ENCODE results near the gene CSRNP3. TPM values are rescaled to one million over a fixed set of nuclear protein-coding genes. Genes with fewer than 3 reads are reported as not detected.

CSRNP3 gene
- total RNA-seq, 4 donors from 2014 or later: 0.37 to 11.1 (median 3.2) TPM

DNA sequence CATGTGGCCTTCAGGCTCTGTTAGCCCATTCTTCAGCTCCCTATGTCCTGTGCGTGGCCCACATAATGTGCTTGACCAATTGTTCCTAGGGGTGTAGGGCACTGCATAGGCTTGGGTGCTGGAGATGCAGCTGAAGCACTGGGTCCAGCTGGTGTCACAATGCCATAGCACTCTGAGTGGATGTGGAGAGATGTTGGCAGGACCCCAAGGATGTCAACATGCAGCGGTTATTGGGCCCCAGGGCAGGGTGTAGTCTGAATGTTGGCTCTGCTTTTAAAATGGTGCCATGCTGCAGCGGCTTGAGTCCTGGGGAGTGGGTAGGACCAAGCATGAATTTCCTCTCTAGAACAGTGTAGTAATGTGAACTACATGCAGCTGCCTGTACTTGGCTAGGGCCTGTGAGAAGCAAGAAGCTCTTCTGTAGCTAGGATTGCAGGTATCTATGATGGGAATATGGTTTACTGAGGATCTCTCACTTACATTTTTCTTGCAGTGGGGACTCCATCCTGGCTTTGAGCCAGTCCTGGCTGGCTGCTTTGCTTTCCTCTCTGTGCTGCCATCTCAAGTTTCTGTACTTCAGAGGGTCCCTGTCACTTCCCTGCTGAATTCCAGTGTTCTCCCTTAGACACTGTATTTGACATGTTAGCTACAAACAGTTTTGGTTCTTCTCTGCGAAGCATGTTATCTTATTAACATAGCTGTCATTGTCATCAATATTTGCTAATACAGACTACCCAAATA is 148.4 kb downstream of the CSRNP3 start:
- no peak for TF ChIP-seq POLR2A (IDR thresholded peaks at IDR 0.05)
- no peak for TF ChIP-seq EP300 (IDR thresholded peaks at IDR 0.05; ENCODE audit: low read depth)
- no peak for TF ChIP-seq POLR2AphosphoS5 (IDR thresholded peaks at IDR 0.05)
- TF ChIP-seq CTCF (IDR thresholded peaks at IDR 0.05): no peak
- no peak overlapping the region for H3K4me3 ChIP-seq
- H3K27me3 ChIP-seq: no peaks in the 10 kb centered on the region
- in situ Hi-C loops (cut with MboI; ENCODE audit: low pct_ligation_motif_present in 1 of 4, low pct_unique_long_range_greater_than_20kb in 1 of 4, low sequenced_read_pairs in 3 of 4): no loop called here
- WGBS, 2 donors (ENCODE audit: low coverage in 1 of 2): 93 to 100% methylated on average over 1 to 4 of the region's 4 CpGs
- H3K36me3 ChIP-seq: no peaks in the 10 kb centered on the region
- H3K27ac ChIP-seq: no peak overlapping the region
- no peaks in the 10 kb centered on the region for H3K9me3 ChIP-seq
- peaks cover 0 to 6% (median 0%) of the 10 kb centered on the region in 4 donors for H3K4me1 ChIP-seq
- intact Hi-C loops (cut with DNase I; ENCODE audit: low total_unique reads): no loop called here
- no peak for DNase-seq

DNA sequence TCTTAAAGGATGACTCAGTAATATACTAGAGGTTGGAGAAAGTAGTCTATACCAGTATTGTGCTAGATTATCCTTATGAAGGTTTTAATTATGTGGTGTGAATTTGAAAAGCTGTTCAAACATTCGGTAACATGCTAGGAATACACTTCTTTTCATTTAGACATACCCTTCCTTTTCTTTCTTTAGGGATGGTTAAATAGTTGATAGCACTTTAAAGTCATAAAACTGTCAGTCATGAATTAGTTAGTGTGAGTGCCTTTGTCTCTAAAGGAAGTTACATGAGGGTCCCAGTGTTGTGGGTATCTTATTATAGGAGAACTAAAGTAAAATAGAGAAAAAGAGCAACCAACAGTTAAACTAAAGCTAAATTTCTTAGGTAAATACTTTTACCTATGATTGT is 149.3 kb downstream of the CSRNP3 start:
- H3K4me3 ChIP-seq: no peak overlapping the region

DNA sequence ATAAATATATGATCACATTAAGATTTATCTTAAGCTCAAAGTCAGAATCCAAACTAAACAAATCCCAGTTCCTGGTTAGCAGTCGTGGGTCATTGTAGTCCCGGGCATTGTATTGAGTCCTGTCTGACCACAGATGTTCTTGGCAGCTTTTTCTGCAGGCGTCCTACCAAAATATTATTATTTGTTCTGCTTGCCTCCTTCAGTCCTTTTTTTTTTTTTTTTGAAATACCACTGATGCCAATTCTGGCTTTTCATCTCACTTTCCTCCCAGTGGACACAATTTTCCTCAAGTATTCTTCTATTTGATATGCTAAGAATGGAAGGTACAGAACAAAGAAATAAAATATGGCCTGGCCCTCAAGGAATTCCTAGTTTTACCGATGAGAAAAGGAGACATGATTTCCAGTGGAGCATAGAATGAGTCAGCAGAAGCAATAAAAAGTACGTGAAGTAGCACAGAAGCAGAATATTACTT is 151.6 kb downstream of the CSRNP3 start:
- Histone ChIP-seq H3K4me1 (peaks cover 0 to 6% (median 0%) of the 10 kb centered on the region in 4 donors), H3K4me3 (no peak overlapping the region), H3K36me3 (no peaks in the 10 kb centered on the region), H3K27me3 (no peaks in the 10 kb centered on the region), H3K27ac (no peak overlapping the region), H3K9me3 (no peaks in the 10 kb centered on the region)
- WGBS, 2 donors (ENCODE audit: low coverage in 1 of 2): 34 to 50% methylated on average over 5 of the region's 5 CpGs
- in situ Hi-C loops (cut with MboI; ENCODE audit: low pct_ligation_motif_present in 1 of 4, low pct_unique_long_range_greater_than_20kb in 1 of 4, low sequenced_read_pairs in 3 of 4) (no loop called here), intact Hi-C loops (cut with DNase I; ENCODE audit: low total_unique reads) (no loop called here)
- TF ChIP-seq EP300 (IDR thresholded peaks at IDR 0.05; ENCODE audit: low read depth): no peak
- TF ChIP-seq CTCF (IDR thresholded peaks at IDR 0.05): no peak
- TF ChIP-seq POLR2A (IDR thresholded peaks at IDR 0.05): no peak
- TF ChIP-seq POLR2AphosphoS5 (IDR thresholded peaks at IDR 0.05): no peak
- DNase-seq: no peak

More for the DNA sequence above, 149.3 kb downstream of the CSRNP3 start:
- in situ Hi-C loops (cut with MboI; ENCODE audit: low pct_ligation_motif_present in 1 of 4, low pct_unique_long_range_greater_than_20kb in 1 of 4, low sequenced_read_pairs in 3 of 4): no loop called here
- no peak for DNase-seq
- no peak overlapping the region for H3K27ac ChIP-seq
- no peak for TF ChIP-seq POLR2AphosphoS5 (IDR thresholded peaks at IDR 0.05)
- TF ChIP-seq POLR2A (IDR thresholded peaks at IDR 0.05): no peak
- TF ChIP-seq CTCF (IDR thresholded peaks at IDR 0.05): no peak
- no peak for TF ChIP-seq EP300 (IDR thresholded peaks at IDR 0.05; ENCODE audit: low read depth)
- H3K4me1 ChIP-seq: peaks cover 0 to 6% (median 0%) of the 10 kb centered on the region in 4 donors
- H3K27me3 ChIP-seq: no peaks in the 10 kb centered on the region
- intact Hi-C loops (cut with DNase I; ENCODE audit: low total_unique reads): no loop called here
- no peaks in the 10 kb centered on the region for H3K36me3 ChIP-seq
- WGBS, 2 donors (ENCODE audit: low coverage in 1 of 2): 74 to 78% methylated on average over 1 of the region's 1 CpG
- H3K9me3 ChIP-seq: no peaks in the 10 kb centered on the region

- peaks cover 0 to 6% (median 0%) of the 10 kb centered on the region in 4 donors for H3K4me1 ChIP-seq
- WGBS, 2 donors (ENCODE audit: low coverage in 1 of 2): 87% methylated on average over 10 of the region's 10 CpGs; no CpG with 5 or more reads in 1 of the 2 donors
- in situ Hi-C loops (cut with MboI; ENCODE audit: low pct_ligation_motif_present in 1 of 4, low pct_unique_long_range_greater_than_20kb in 1 of 4, low sequenced_read_pairs in 3 of 4) (no loop called here), intact Hi-C loops (cut with DNase I; ENCODE audit: low total_unique reads) (no loop called here)
- no peak overlapping the region for H3K27ac ChIP-seq
- no peaks in the 10 kb centered on the region for H3K27me3 ChIP-seq
- H3K36me3 ChIP-seq: no peaks in the 10 kb centered on the region
- no peak for TF ChIP-seq POLR2AphosphoS5 (IDR thresholded peaks at IDR 0.05)
- TF ChIP-seq EP300 (IDR thresholded peaks at IDR 0.05; ENCODE audit: low read depth): no peak
- TF ChIP-seq CTCF (IDR thresholded peaks at IDR 0.05): no peak
- no peak for TF ChIP-seq POLR2A (IDR thresholded peaks at IDR 0.05)
- DNase-seq: no peak
- H3K4me3 ChIP-seq: no peak overlapping the region
- no peaks in the 10 kb centered on the region for H3K9me3 ChIP-seq
These were observed 153.7 kb downstream of the CSRNP3 start for GRCh38 chr2:165623161-165623560.
